Chondrocyte (in vitro differentiated cells): ENCODE results near the gene WWC1. TPM values are rescaled to one million over a fixed set of nuclear protein-coding genes. Genes with fewer than 3 reads are reported as not detected.
"Not testable (repeated sequence)": the region's sequence is repeated elsewhere in the genome, so short reads cannot be mapped to it uniquely, and the experiment has no call there.

Experiments
- DNase-seq: peaks from one replicate; pipeline ENCODE4 v3.0.0; 2021; ENCODE audit warnings: mixed read lengths, low spot score
- H3K27ac Mint-ChIP-seq: one replicate; pipeline ENCODE4 v1.8.0; 2021; ENCODE audit warnings: mild to moderate bottlenecking, moderate library complexity, mixed read lengths; ENCODE audit not compliant: unreplicated experiment
- H3K27me3 Mint-ChIP-seq: 2 replicates; pipeline ENCODE4 v1.8.0; 2021; ENCODE audit warnings: low read depth, mixed read lengths
- H3K36me3 Mint-ChIP-seq: 2 replicates; pipeline ENCODE4 v1.8.0; 2021; ENCODE audit warnings: low read depth, mixed read lengths
- H3K4me1 Mint-ChIP-seq: 2 replicates; pipeline ENCODE4 v1.8.0; 2021; ENCODE audit warnings: low read depth, mild to moderate bottlenecking, mixed read lengths
- H3K4me3 Mint-ChIP-seq: one replicate; pipeline ENCODE4 v1.8.0; 2021; ENCODE audit warnings: mild to moderate bottlenecking, moderate library complexity, mixed read lengths; ENCODE audit not compliant: unreplicated experiment
- H3K9me3 Mint-ChIP-seq: 2 replicates; pipeline ENCODE4 v1.8.0; 2021; ENCODE audit warnings: low read depth, mixed read lengths
- total RNA-seq: library from RNA; stranded (reverse); gene quantifications from 3 replicates; pipeline ENCODE4 v1.2.1, GENCODE V29; 2021
- TF ChIP-seq, protein P1 (sequence below): fragments of 200-600 bp; sonication (generic); IDR thresholded peaks from 2 replicates; pipeline ENCODE4 v1.5.0; 2021; ENCODE audit warnings: antibody characterized with exemption, mild to moderate bottlenecking, moderate library complexity

Gene WWC1
- total RNA-seq, 1 donor from 2014 or later = 2.1 TPM

DNA sequence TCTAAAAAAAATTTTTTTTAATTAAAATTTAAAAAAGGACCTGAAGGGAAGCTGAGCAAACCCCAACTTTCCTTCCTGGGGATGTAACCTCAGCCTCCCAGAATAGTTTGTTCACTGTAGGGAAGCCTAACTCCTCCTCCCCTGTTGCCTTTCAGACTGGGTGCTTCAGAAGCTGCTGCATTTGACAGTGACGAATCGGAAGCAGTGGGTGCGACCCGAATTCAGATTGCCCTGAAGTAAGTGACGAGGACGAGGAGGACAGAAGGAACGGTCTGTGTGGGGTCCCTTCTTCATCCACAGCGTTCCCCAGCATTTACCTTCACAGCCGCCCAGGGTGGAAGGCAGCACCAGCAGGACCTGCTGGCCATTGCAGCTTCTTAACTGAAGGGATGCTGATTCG lies 137.1 kb downstream of the WWC1 start:
- Mint-ChIP-seq H3K27ac (no peak overlapping the region), H3K4me3 (no peak overlapping the region), H3K27me3 (no peaks in the 10 kb centered on the region), H3K4me1 (peaks cover 5% of the 10 kb centered on the region), H3K9me3 (no peaks in the 10 kb centered on the region), H3K36me3 (no peaks in the 10 kb centered on the region)
- DNase-seq = no peak
- TF ChIP-seq, protein P1, sequence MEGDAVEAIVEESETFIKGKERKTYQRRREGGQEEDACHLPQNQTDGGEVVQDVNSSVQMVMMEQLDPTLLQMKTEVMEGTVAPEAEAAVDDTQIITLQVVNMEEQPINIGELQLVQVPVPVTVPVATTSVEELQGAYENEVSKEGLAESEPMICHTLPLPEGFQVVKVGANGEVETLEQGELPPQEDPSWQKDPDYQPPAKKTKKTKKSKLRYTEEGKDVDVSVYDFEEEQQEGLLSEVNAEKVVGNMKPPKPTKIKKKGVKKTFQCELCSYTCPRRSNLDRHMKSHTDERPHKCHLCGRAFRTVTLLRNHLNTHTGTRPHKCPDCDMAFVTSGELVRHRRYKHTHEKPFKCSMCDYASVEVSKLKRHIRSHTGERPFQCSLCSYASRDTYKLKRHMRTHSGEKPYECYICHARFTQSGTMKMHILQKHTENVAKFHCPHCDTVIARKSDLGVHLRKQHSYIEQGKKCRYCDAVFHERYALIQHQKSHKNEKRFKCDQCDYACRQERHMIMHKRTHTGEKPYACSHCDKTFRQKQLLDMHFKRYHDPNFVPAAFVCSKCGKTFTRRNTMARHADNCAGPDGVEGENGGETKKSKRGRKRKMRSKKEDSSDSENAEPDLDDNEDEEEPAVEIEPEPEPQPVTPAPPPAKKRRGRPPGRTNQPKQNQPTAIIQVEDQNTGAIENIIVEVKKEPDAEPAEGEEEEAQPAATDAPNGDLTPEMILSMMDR = no peak

DNA sequence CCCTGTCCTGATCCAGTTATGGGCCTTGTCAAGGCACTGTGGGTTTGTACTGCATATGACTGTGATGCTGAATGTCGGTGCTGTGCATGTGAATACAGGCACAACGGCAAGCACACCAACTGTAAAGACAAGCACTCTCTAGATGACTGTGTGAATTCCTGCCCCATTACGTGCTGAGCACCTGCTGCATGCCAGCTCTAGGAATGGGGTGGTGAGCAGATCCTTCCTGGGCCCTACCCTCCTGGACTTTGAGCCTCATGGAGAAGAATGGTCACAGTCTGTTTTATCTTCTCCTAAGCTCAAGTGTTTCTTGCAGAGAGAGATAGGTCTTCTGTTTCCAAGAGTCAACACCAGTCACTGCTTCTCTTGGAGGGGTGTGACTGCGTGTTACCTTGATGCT lies 138.9 kb downstream of the WWC1 start:
- TF ChIP-seq, protein P1 = no peak
- Mint-ChIP-seq H3K9me3 (no peaks in the 10 kb centered on the region), H3K27me3 (no peaks in the 10 kb centered on the region), H3K4me3 (no peak overlapping the region), H3K36me3 (no peaks in the 10 kb centered on the region), H3K27ac (no peak overlapping the region), H3K4me1 (peaks cover 4% of the 10 kb centered on the region)
- no peak for DNase-seq

DNA sequence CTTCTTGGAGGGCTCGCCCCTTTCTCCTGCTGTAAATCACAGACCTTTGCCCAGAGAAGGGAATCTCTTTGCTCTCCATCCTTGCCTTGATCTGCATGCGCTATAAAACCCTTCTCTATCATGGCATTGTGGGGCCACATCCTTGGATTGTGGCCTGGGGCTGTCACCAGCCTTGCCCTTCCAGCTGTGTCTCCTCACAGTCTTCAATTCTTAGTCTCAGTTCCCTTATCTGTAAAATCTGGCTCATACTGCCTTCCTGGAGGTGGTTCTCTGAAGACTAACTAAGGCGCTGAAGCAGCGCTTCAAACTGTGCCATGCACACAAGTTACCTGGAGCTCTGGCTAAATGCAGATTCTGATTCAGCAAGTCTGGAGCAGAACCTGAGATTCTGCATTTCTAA lies 141.5 kb downstream of the WWC1 start:
- no peak overlapping the region for H3K27ac Mint-ChIP-seq
- no peak overlapping the region for H3K4me3 Mint-ChIP-seq
- H3K36me3 Mint-ChIP-seq = peaks cover 2% of the 10 kb centered on the region
- DNase-seq = no peak
- no peaks in the 10 kb centered on the region for H3K9me3 Mint-ChIP-seq
- TF ChIP-seq, protein P1 = no peak
- H3K27me3 Mint-ChIP-seq = no peaks in the 10 kb centered on the region
- peaks cover 4% of the 10 kb centered on the region for H3K4me1 Mint-ChIP-seq

DNA sequence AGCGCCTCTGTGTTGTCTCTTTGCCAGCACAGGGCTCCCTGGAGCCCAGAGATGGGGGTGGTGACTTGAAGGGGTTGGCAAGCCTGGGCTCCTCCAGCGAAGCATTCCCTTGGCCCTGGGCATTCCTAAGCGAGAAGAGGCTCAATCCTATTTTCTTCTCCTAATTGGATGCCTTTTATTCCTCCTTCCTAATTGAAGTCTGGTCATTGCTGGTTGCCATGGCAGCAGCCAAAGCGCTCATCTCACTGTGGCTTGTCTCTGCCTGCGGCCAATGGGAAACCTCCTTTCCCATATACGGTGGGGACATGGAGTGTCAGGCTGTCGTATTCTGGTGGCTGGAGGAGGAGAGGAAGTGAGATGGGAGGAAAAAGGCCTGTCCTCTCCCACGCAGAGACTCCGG lies 142.6 kb downstream of the WWC1 start:
- Mint-ChIP-seq H3K4me3 (no peak overlapping the region), H3K4me1 (peaks cover 4% of the 10 kb centered on the region), H3K27ac (no peak overlapping the region), H3K9me3 (no peaks in the 10 kb centered on the region), H3K27me3 (no peaks in the 10 kb centered on the region), H3K36me3 (peaks cover 2% of the 10 kb centered on the region)
- no peak for DNase-seq
- TF ChIP-seq, protein P1 = no peak

DNA sequence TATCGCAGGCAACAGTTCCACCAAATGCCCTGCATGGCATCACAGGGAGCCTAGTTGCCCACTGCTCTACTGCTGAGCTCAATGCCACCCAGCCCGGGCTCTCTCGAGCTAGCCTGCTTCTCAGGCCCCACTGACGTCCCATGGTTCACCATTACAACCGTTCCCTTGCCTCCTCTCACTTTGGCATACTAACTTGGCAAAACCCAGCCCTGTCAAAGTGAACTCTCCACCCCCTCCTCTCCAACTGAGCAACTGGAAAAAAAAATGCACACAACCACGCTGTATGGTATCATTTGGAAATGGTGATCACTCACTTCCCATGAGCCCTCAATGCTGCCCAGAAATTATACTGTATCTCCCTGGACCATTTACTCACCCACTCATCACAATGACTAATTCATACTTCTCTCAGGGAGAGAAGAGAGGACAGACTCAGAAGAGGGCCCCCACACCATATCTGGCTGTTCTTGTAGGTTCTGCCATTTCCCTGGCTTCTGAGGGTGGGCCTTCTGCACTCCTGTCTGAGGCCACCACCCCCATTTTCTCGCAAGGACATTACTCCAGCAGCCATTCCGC lies 143.4 kb downstream of the WWC1 start:
- H3K4me1 Mint-ChIP-seq = peaks cover 4% of the 10 kb centered on the region
- H3K9me3 Mint-ChIP-seq = no peaks in the 10 kb centered on the region
- H3K36me3 Mint-ChIP-seq = peaks cover 2% of the 10 kb centered on the region
- TF ChIP-seq, protein P1 = no peak
- DNase-seq = no peak
- H3K27me3 Mint-ChIP-seq = no peaks in the 10 kb centered on the region
- no peak overlapping the region for H3K27ac Mint-ChIP-seq
- H3K4me3 Mint-ChIP-seq = no peak overlapping the region

DNA sequence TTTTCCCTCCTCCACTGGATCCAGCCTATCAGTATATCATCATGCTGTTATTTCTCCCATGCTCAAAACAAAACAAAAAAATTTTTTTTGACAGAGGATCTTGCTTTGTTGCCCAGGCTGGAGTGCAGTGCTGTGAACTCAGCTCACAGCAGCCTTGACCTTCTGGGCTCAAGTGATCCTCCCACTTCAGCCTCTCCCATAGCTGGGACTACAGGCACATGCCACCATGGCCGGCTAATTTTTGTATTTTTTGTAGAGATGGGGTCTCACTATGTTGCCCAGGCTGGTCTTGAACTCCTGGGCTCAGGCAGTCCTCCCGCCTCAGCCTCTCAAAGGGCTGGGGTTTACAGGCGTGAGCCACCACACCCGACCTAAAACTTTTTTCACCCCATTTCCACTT lies 143.9 kb downstream of the WWC1 start:
- H3K27ac Mint-ChIP-seq, H3K4me1 Mint-ChIP-seq, H3K4me3 Mint-ChIP-seq, H3K36me3 Mint-ChIP-seq, H3K9me3 Mint-ChIP-seq, H3K27me3 Mint-ChIP-seq, DNase-seq: not testable (repeated sequence)
